ENCODE measurements around the gene NDUFB10. TPM values are rescaled to one million over a fixed set of nuclear protein-coding genes. Genes with fewer than 3 reads are reported as not detected.

The NDUFB10 gene
- total and polyA plus RNA-seq, 4 donors, result 93.9 to 195 (median 133) TPM

DNA sequence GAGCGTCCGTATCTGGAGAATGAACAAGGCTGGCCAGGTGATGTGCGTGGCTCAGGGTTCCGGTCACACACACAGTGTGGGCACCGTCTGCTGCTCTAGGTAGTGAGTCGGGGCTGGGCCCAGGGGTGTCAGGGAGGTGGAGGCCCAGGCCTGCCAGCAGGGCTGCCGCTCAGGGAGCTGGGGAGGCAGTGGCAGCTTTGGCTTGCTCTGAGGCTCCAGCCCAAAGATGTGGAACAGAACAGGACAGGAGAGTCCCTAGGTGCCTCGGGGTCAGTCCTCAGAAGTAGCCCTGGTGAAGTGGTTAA lies 16.8 kb downstream of the NDUFB10 start:
- no peak overlapping the region for H3K4me3 ChIP-seq (ENCODE audit: low read depth in 1 of 3, low read length in 3 of 3)
- H3K27me3 ChIP-seq (ENCODE audit: control insufficient read depth in 4 of 4, insufficient read depth in 4 of 4, low read length in 3 of 4), result no peaks in the 10 kb centered on the region
- H3K4me1 ChIP-seq (ENCODE audit: control insufficient read depth in 4 of 4, insufficient read depth in 4 of 4, low read length in 3 of 4), result peaks cover 7 to 27% (median 13%) of the 10 kb centered on the region in 4 donors
- no peak for DNase-seq (ENCODE audit: low spot score)
- peaks cover 14 to 41% (median 16%) of the 10 kb centered on the region in 4 donors for H3K36me3 ChIP-seq (ENCODE audit: control insufficient read depth in 4 of 4, insufficient read depth in 3 of 4, low read depth in 1 of 4, low read length in 3 of 4)
- TF ChIP-seq HNF4G (IDR thresholded peaks at IDR 0.05) (no peak), JUND (IDR thresholded peaks at IDR 0.05) (no peak), ATF3 (IDR thresholded peaks at IDR 0.05) (no peak), TAF1 (conservative IDR thresholded peaks at IDR 0.05) (no peak), RAD21 (IDR thresholded peaks at IDR 0.05) (no peak), REST (IDR thresholded peaks at IDR 0.05) (no peak), EGR1 (IDR thresholded peaks at IDR 0.05; ENCODE audit: low read depth in 2 of 2) (no peak), GABPA (IDR thresholded peaks at IDR 0.05 in 1 of 2, conservative IDR thresholded peaks at IDR 0.05 in 1 of 2) (no peak), HNF4A (conservative IDR thresholded peaks at IDR 0.05) (no peak), SP1 (IDR thresholded peaks at IDR 0.05) (no peak), MAX (IDR thresholded peaks at IDR 0.05) (no peak), FOXA2 (IDR thresholded peaks at IDR 0.05) (no peak), YY1 (IDR thresholded peaks at IDR 0.05) (no peak), FOXA1 (IDR thresholded peaks at IDR 0.05) (no peak), NR2F2 (IDR thresholded peaks at IDR 0.05) (no peak), RXRA (IDR thresholded peaks at IDR 0.05) (no peak)
- TF ChIP-seq, protein P1, sequence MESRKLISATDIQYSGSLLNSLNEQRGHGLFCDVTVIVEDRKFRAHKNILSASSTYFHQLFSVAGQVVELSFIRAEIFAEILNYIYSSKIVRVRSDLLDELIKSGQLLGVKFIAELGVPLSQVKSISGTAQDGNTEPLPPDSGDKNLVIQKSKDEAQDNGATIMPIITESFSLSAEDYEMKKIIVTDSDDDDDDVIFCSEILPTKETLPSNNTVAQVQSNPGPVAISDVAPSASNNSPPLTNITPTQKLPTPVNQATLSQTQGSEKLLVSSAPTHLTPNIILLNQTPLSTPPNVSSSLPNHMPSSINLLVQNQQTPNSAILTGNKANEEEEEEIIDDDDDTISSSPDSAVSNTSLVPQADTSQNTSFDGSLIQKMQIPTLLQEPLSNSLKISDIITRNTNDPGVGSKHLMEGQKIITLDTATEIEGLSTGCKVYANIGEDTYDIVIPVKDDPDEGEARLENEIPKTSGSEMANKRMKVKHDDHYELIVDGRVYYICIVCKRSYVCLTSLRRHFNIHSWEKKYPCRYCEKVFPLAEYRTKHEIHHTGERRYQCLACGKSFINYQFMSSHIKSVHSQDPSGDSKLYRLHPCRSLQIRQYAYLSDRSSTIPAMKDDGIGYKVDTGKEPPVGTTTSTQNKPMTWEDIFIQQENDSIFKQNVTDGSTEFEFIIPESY (IDR thresholded peaks at IDR 0.05), result no peak
- TF ChIP-seq, protein P2, sequence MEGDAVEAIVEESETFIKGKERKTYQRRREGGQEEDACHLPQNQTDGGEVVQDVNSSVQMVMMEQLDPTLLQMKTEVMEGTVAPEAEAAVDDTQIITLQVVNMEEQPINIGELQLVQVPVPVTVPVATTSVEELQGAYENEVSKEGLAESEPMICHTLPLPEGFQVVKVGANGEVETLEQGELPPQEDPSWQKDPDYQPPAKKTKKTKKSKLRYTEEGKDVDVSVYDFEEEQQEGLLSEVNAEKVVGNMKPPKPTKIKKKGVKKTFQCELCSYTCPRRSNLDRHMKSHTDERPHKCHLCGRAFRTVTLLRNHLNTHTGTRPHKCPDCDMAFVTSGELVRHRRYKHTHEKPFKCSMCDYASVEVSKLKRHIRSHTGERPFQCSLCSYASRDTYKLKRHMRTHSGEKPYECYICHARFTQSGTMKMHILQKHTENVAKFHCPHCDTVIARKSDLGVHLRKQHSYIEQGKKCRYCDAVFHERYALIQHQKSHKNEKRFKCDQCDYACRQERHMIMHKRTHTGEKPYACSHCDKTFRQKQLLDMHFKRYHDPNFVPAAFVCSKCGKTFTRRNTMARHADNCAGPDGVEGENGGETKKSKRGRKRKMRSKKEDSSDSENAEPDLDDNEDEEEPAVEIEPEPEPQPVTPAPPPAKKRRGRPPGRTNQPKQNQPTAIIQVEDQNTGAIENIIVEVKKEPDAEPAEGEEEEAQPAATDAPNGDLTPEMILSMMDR (IDR thresholded peaks at IDR 0.05; ENCODE audit: low read depth, low read length, missing input control), result no peak
- 96% methylated on average over 8 of the region's 8 CpGs for WGBS
- no peaks in the 10 kb centered on the region for H3K9me3 ChIP-seq (ENCODE audit: control insufficient read depth in 4 of 4, low read length in 3 of 4)
- no peak overlapping the region for H3K27ac ChIP-seq (ENCODE audit: low read depth in 1 of 2, low read length in 2 of 2)
- no peak overlapping the region for H3K9ac ChIP-seq (ENCODE audit: low read depth in 1 of 2, low read length in 2 of 2)
